Mucosa of gallbladder (tissue), 1 donor: ENCODE data around the gene PAM. TPM values are rescaled to one million over a fixed set of nuclear protein-coding genes. Genes with fewer than 3 reads are reported as not detected.
"Not testable (repeated sequence)": the region's sequence is repeated elsewhere in the genome, so short reads cannot be mapped to it uniquely, and the experiment has no call there.

Experiments used
- DNase-seq: peaks from one replicate; pipeline ENCODE4 v3.0.0-alpha.2; 2020; ENCODE audit warnings: low spot score
- total RNA-seq: library from RNA; stranded (reverse); gene quantifications from one replicate; pipeline ENCODE4 v1.2.1, GENCODE V29; 2021
- donor health status: DM: no; HTN: no; CAD: no.

Gene PAM
- total RNA-seq, 1 donor from 2014 or later = 99.3 TPM

DNA sequence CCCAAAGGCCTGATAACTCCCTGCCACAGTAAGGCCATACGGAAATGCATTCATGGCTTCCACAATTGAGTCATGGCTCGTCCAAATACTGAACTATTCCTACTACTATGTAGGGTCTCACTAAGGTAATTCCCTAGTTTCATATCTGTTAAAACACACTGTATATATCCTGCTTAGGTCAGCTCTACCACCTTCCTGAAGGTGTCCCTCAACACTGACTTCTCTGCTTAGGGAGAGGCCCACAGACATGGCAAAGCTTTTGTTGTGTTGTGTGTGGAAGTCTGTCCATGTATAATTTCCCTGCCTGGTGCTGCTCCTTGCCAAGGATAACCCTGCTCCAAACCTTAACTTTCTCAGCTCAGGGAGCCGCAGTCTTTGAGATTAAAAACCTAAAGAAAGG is 304.4 kb downstream of the PAM start:
- no peak for DNase-seq

DNA sequence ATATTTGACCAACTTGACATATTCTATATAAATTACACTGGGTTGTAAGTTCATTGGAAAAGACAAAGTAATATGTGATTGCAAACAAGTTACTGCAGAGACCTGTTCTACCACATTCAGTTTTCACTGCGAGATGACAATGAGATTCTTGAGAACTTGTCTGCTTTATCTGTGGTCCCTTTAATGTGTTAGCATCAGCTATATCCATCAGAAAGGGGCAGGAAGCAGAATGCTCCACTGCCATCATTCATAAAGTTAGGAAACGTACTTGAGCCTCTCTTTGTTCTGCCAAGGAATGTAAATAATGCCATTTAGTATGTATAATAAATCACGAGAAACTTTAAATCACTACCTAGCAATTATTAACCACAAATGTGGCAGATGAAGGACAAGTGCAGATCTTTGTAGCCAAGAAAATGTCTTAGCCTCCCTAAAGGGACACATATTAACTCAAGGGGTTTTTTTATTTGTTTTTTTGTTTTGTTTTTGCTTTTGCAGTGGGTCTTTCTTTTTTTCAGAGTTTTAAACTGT is 305.4 kb downstream of the PAM start:
- no peak for DNase-seq

DNA sequence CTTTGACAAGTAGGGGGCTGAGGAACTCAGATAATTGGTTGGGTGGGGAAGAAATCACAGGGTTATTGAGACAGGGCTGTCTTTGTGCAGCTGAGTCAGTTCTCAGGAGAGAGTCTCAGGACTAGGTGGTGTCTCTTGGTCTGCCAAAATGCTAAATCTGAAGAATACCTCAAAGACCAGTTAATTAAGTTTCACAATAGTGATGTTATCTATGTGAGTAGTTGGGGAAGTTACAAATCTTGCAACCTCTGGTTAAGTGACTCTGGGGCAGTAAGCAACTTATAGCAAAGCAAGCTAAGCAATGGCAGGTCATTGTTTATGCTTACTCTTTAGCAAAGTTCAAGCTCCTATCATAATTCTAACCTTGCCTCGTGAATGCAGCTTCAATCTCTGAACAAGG is 311.2 kb downstream of the PAM start:
- DNase-seq = no peak

DNA sequence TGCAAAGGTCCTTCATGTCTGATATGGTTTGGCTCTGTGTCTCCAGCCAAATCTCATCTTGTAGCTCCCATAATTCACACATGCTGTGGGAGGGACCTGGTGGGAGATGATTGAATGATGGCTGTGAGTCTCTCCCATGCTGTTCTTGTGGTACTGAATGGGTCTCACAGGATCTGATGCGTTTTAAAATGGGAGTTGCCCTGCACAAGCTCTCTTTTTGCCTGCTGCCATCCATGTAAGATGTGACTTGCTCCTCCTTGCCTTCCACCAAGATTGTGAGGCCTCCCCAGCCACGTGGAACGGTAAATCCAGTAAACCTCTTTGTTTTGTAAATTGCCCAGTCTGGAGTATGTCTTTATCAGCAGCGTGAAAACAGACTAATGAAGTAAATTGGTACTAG is 318.4 kb downstream of the PAM start:
- not testable (repeated sequence) for DNase-seq

DNA sequence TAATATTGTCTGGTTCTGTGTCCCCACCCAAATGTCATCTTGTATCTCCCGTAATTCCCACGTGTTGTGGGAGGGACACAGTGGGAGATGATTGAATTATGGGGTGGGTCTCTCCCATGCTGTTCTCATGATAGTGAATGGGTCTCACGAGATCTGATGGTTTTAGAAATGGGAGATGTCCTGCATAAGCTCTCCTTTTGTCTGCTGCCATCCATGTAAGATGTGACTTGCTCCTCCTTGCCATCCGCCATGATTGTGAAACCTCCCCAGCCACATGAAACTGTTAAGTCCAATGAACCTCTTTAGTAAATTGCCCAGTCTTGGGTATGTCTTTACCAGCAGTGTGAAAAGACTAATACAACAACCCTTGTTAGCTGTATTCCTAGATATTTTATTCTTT is 320.3 kb downstream of the PAM start:
- DNase-seq = no peak
